Heart right ventricle (tissue), 16 donors: Measurements from ENCODE around the gene MGAM2. TPM values are rescaled to one million over a fixed set of nuclear protein-coding genes. Genes with fewer than 3 reads are reported as not detected.

Experiments used
- ATAC-seq, 8 donors: fragments of 200-7000 bp; cut with Tn5 transposase; one replicate each; pipeline ENCODE4 v1.9.1; 2020; ENCODE audit warnings: mild to moderate bottlenecking in 8 of 8, moderate library complexity in 8 of 8, moderate number of reproducible peaks in 1 of 8
- DNase-seq, 2 donors: peaks; one replicate each; pipeline ENCODE4 v3.0.0-alpha.2; 2020
- H3K27ac ChIP-seq, 10 donors: fragments of 200-600 bp; sonication (generic) in 2 of 10; one replicate each; pipeline versions ENCODE4 v1.5.0 to v1.8.0; 2020 to 2022; ENCODE audit warnings: mild to moderate bottlenecking in 3 of 10
- H3K27me3 ChIP-seq, 7 donors: fragments of 200-600 bp; one replicate each; pipeline ENCODE4 v1.8.0; 2021 to 2022; ENCODE audit warnings: mild to moderate bottlenecking in 2 of 7
- H3K36me3 ChIP-seq, 9 donors: fragments of 200-600 bp; sonication (generic) in 1 of 9; one replicate each; pipeline versions ENCODE4 v1.5.0 to v1.8.0; 2020 to 2022; ENCODE audit warnings: mild to moderate bottlenecking in 2 of 9
- H3K4me1 ChIP-seq, 9 donors: fragments of 200-600 bp; sonication (generic) in 1 of 9; one replicate each; pipeline versions ENCODE4 v1.5.0 to v1.8.0; 2020 to 2022; ENCODE audit warnings: mild to moderate bottlenecking in 4 of 9
- H3K4me3 ChIP-seq, 10 donors: fragments of 200-600 bp; sonication (generic) in 2 of 10; one replicate each; pipeline versions ENCODE4 v1.5.0 to v1.8.0; 2020 to 2022; ENCODE audit warnings: mild to moderate bottlenecking in 7 of 10, moderate library complexity in 2 of 10
- H3K9me3 ChIP-seq, 11 donors: fragments of 200-600 bp in 10 of 11; sonication (generic) in 2 of 11; one replicate each; pipeline versions ENCODE4 v1.5.0 to v1.8.0; 2013 to 2022; ENCODE audit warnings: mild to moderate bottlenecking in 2 of 11, control low read depth in 1 of 11, moderate library complexity in 1 of 11
- WGBS, 2 donors: extraction: QIAGEN DNeasy Blood & Tissue Kit; methylation state at CpG; one replicate each; pipeline ENCODE4 v1.1.7; 2013; ENCODE audit warnings: inconsistent platforms in 1 of 2; 5-methylcytosine and 5-hydroxymethylcytosine counted together
- intact Hi-C, 10 donors: fragments of 100-400 bp; cut with DNase I; formaldehyde crosslinking; loops; one replicate each; pipeline versions ENCODE4 v1.11.1 to v1.14.2; 2022
- polyA plus RNA-seq, 2 donors: library from polyadenylated mRNA; stranded (reverse); fragments of 200-250 nt; gene quantifications; one replicate each; pipeline ENCODE4 v1.2.3, GENCODE V29; 2013
- total RNA-seq, 10 donors: library from RNA; stranded (reverse); fragmentation: NEBNext Ultra II Directional in 3 of 10; extraction: Animal tissue kit (Norgen Biotek cat#: 25700) in 3 of 10; gene quantifications; one replicate each; pipeline versions ENCODE4 v1.2.1 to v1.2.4, GENCODE V29; 2021 to 2023
- TF ChIP-seq, protein P1 (sequence below), 9 donors: fragments of 200-600 bp; sonication (generic) in 2 of 9; IDR thresholded peaks; one replicate each; pipeline versions ENCODE4 v1.5.0 to v1.8.0; 2021 to 2022; ENCODE audit warnings: antibody characterized with exemption in 9 of 9, mild to moderate bottlenecking in 5 of 9, moderate library complexity in 1 of 9
- donor health status: Arrhythmogenic right ventricular cardiomyopathy.
- donor health status: ischemic (EF 13 %, LVEDD 7.1; RV severe dilation, severe dysfunction).
- donor health status: healthy with polysubstance abuse.
- donor health status: DM: no; HTN: yes; CAD: no.
- donor health status: DM: no; HTN: no; CAD: no.
- donor health status: ischemic (EF 25% LVEDD 6.9; RV normal size, moderate dysfunction).
- donor health status: ischemic (EF 25% LVEDD 5.7; RV mildly dilated, moderate dysfunction).
- donor health status: healthy.
- donor health status: DM: yes; HTN: yes; CAD: no.
- donor health status: Ischemic cardiomyopathy.
- donor health status: ischemic (EF 35%, LVEDD 5.7; RV mildly dilated, moderate dysfunction).
- donor health status: nonischemic (EF 11% LVEDD 7.7; RV severe dilation, severe dysfunction).
- donor health status: DM: yes; HTN: yes; CAD: no.
- donor health status: PGD.
- donor health status: ischemic (EF 29% LVEDD 5.4; RV normal size, mild dysfunction).
- donor health status: nonischemic (EF 23%, LVEDD 6.1; RV moderate dilation, normal function).

Gene MGAM2
- total and polyA plus RNA-seq, 12 donors = 0.05 to 0.09 (median 0.08) TPM; not detected in 9

DNA sequence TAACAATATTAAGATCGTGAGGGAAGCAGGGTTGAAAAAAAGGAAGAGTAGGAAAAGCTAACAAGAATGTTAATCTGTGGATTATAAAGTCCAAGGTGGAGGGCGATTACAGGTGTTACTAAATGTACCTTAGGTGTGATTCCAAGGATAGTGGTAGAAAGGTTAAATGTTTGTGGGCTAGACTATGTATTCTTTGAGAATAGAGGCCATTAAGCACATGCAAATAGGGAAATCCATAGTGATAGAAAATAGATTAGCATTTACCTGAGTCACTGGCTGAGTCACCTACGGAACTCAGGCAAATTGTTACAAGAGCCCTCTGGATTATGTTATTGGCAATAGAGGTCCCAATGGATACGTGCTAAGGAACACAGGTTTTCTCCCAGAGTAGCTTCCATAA, 9.0 kb downstream of the MGAM2 start:
- TF ChIP-seq, protein P1, sequence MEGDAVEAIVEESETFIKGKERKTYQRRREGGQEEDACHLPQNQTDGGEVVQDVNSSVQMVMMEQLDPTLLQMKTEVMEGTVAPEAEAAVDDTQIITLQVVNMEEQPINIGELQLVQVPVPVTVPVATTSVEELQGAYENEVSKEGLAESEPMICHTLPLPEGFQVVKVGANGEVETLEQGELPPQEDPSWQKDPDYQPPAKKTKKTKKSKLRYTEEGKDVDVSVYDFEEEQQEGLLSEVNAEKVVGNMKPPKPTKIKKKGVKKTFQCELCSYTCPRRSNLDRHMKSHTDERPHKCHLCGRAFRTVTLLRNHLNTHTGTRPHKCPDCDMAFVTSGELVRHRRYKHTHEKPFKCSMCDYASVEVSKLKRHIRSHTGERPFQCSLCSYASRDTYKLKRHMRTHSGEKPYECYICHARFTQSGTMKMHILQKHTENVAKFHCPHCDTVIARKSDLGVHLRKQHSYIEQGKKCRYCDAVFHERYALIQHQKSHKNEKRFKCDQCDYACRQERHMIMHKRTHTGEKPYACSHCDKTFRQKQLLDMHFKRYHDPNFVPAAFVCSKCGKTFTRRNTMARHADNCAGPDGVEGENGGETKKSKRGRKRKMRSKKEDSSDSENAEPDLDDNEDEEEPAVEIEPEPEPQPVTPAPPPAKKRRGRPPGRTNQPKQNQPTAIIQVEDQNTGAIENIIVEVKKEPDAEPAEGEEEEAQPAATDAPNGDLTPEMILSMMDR (IDR thresholded peaks at IDR 0.05) = no peak
- no peak for DNase-seq
- Histone ChIP-seq H3K27me3 (no peaks in the 10 kb centered on the region), H3K4me1 (no peaks in the 10 kb centered on the region), H3K4me3 (no peak overlapping the region), H3K36me3 (no peaks in the 10 kb centered on the region), H3K27ac (no peak overlapping the region), H3K9me3 (no peaks in the 10 kb centered on the region)
- intact Hi-C loops = no loop called here
- WGBS, 2 donors = 62% methylated on average over 4 of the region's 4 CpGs
- no peak for ATAC-seq

DNA sequence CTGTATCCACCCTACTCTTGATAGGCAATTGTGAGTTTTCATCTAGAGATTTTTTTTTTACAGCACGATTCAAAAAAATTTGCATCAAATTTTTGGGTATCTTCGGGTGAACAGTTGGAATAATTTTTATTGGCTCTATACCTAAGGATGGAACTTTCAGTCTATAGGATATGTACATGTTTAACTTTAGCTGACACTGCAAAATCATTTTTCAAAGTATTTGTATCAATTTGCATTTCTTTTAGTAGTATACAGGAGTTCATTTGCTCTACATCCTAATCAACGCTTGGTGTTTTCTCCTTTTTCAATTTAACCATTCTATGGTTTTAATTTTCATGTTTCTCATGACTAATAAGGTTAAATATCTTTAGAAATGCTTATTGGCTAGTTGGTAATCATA, 11.7 kb downstream of the MGAM2 start:
- no peak for ATAC-seq
- no peak overlapping the region for H3K4me3 ChIP-seq
- H3K27me3 ChIP-seq = no peaks in the 10 kb centered on the region
- H3K4me1 ChIP-seq = no peaks in the 10 kb centered on the region
- no peaks in the 10 kb centered on the region for H3K36me3 ChIP-seq
- 91% methylated on average over 3 of the region's 3 CpGs for WGBS, 2 donors
- TF ChIP-seq, protein P1 (IDR thresholded peaks at IDR 0.05) = no peak
- H3K9me3 ChIP-seq = no peaks in the 10 kb centered on the region
- no peak overlapping the region for H3K27ac ChIP-seq
- intact Hi-C loops = no loop called here
- no peak for DNase-seq

DNA sequence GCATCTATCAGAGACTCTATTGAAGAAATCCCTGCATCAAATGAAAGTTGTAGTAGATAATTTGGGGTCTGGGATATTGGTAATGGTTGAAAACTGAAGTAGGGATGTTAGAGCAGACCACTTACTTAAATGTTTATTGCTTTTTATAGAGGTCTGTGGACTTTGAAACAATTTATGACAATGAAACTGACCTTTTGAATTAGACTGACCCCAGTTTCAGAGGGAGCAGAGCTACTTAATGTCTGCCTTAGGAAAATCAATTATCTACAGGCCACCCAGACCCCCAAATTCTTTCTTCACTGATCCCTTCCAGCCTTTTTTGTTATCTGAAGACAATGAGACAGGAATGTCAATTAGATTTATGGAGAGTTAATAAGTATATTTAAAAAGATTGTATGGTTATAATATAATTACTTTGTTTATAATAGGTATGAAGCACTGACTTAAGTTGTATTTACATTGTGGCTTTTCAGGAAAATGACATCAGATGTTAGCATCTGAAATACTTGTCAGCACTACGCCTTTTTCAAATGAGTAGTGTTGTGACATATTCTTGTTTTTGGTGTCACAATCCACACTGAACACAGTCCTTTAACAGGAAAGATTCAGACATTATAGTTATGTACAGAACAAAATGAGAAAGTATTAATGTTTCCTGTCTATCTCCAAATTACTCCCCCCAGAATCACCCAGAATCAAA, 13.9 kb downstream of the MGAM2 start:
- H3K36me3 ChIP-seq = no peaks in the 10 kb centered on the region
- no peaks in the 10 kb centered on the region for H3K9me3 ChIP-seq
- 75 to 84% methylated on average over 1 of the region's 1 CpG for WGBS, 2 donors
- ATAC-seq = no peak
- H3K27me3 ChIP-seq = no peaks in the 10 kb centered on the region
- intact Hi-C loops = no loop called here
- DNase-seq = no peak
- H3K4me3 ChIP-seq = no peak overlapping the region
- TF ChIP-seq, protein P1 (IDR thresholded peaks at IDR 0.05) = no peak
- H3K4me1 ChIP-seq = no peaks in the 10 kb centered on the region
- no peak overlapping the region for H3K27ac ChIP-seq

DNA sequence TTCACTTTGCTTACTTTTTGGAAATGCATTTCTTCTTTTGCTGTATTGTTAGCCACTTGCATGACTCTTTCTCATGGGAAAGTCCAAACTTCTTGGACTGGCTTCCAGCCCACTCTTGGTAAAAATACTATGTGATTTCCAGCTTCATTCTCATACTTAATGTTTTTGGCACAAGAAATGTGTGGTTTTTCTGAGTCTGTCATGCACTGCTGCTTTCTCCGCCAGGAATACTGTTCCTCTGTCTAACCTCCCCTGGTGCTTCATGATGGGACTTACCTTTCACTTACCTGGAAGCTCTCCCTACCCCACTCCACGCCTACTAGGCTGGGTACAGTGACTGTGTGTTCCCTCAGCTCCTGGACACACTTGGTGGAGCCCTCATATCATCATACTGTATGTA, 18.7 kb downstream of the MGAM2 start:
- no peak for DNase-seq

More for the DNA sequence above, 18.7 kb downstream of the MGAM2 start:
- H3K4me3 ChIP-seq = no peak overlapping the region
- H3K9me3 ChIP-seq = no peaks in the 10 kb centered on the region
- H3K27ac ChIP-seq = no peak overlapping the region
- no peaks in the 10 kb centered on the region for H3K27me3 ChIP-seq
- no peaks in the 10 kb centered on the region for H3K4me1 ChIP-seq
- 36 to 49% methylated on average over 2 of the region's 2 CpGs for WGBS, 2 donors
- H3K36me3 ChIP-seq = no peaks in the 10 kb centered on the region
- no peak for ATAC-seq
- TF ChIP-seq, protein P1 (IDR thresholded peaks at IDR 0.05) = no peak
- intact Hi-C loops = no loop called here
